Mononuclear cell (primary cell): ENCODE data around the gene TRIO. TPM values are rescaled to one million over a fixed set of nuclear protein-coding genes. Genes with fewer than 3 reads are reported as not detected.

Experiments
- H3K27me3 ChIP-seq: 2 replicates; pipeline ENCODE4 v1.6.0; 2011; ENCODE audit warnings: low read length, control low read depth; ENCODE audit not compliant: insufficient read depth
- H3K4me1 ChIP-seq: 2 replicates; pipeline ENCODE4 v1.5.1; 2011; ENCODE audit warnings: mild to moderate bottlenecking, low read length, control low read depth; ENCODE audit not compliant: insufficient read depth
- H3K4me3 ChIP-seq: 2 replicates; pipeline ENCODE4 v1.5.1; 2011; ENCODE audit warnings: mild to moderate bottlenecking, low read length, moderate library complexity
- H3K9me3 ChIP-seq: 2 replicates; pipeline ENCODE4 v1.5.1; 2011; ENCODE audit warnings: low read depth, mild to moderate bottlenecking, control low read depth, low read length
- total RNA-seq: library from RNA; depleted of rRNA; stranded (reverse); fragments of >200 nt; gene quantifications from one replicate; pipeline ENCODE4 v1.2.3, GENCODE V29; 2012

The TRIO gene
- total RNA-seq, 1 donor: 48.9 TPM

DNA sequence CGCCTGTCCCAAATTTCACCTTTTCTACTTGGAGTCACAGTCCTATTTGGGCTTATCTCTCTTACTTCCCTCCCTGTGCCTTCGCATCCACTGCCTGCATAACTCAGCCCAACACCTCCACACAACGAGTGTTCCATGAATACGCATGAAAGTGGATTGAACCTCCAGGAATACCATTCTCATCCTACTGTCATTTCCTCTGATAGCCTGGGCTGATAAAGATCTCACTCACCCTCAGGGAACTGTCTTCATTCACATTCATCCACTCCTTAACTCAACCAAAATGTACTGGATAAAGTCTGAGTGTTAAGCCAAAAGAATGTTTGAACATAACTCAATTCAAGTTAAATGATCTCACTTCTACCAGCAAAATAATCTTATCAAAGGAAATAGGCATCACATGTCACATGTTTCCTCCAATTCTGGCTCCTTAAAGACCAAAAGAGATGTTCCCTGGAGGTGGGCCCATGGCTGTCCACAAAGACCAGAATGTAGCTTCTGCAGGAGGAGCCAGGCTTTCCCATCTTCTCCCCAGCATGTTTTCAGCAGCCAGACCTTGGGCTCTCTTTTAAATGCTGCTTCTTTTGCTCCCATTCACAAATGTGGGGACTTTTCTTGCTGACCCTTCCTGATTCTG is 28.4 kb upstream of the TRIO start:
- no peak overlapping the region for H3K4me3 ChIP-seq
- no peaks in the 10 kb centered on the region for H3K27me3 ChIP-seq
- H3K4me1 ChIP-seq: no peaks in the 10 kb centered on the region
- H3K9me3 ChIP-seq: no peaks in the 10 kb centered on the region

DNA sequence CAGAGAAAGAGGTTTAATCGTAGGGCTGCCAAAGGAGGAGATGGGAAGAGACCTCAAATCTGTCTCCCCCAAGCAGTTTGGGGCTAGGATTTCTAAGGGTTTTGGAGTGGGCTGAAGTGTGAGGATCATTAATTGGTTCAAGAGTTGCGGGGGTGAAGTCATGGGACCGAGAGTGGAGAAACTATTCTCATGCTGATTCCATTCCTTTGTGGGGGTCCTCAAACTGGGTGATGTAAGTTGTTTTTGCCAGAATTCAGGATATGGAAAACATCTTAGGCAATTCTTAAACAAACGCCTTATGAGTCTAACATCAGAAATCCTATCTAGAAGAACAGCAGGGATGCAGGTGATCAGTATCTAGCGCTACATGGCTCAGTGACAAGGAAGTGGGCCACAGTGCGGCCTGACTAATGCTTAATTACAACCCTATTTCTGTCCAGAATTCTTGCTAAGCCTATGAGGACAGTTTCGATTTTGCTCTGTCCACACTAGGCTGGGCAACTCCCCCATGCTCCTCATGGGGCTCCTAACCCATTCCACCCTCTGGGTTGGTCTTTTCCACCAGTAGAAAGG is 27.7 kb upstream of the TRIO start:
- no peak overlapping the region for H3K4me3 ChIP-seq
- no peaks in the 10 kb centered on the region for H3K9me3 ChIP-seq

GRCh38 chr5:14118551-14119320 is 24.4 kb upstream of the TRIO start:
- H3K27me3 ChIP-seq: no peaks in the 10 kb centered on the region
- H3K4me3 ChIP-seq: no peak overlapping the region
- no peaks in the 10 kb centered on the region for H3K4me1 ChIP-seq
- H3K9me3 ChIP-seq: no peaks in the 10 kb centered on the region

More for the DNA sequence above, 27.7 kb upstream of the TRIO start:
- Histone ChIP-seq H3K4me1 (no peaks in the 10 kb centered on the region), H3K27me3 (no peaks in the 10 kb centered on the region)

GRCh38 chr5:14120176-14120575 is 23.0 kb upstream of the TRIO start:
- no peaks in the 10 kb centered on the region for H3K4me1 ChIP-seq
- no peaks in the 10 kb centered on the region for H3K27me3 ChIP-seq
- no peak overlapping the region for H3K4me3 ChIP-seq
- H3K9me3 ChIP-seq: no peaks in the 10 kb centered on the region

DNA sequence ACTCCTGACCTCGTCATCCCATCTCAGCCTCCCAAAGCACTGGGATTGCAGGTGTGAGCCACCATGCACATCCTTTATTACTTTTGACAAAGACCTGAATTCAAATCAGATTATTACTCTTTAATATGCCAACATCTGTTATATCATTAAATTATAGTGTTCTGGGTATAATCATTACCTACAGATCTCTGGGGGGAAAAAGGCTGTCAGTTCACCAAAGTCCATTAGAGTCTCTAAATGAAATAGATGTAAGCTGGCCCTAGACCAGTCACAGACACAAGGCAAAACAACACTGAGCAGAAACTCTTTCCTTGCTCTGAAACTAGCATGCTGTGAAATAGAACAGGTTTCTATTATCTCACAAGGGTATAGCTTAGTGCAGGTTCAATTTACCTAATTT is 21.6 kb upstream of the TRIO start:
- H3K9me3 ChIP-seq: no peaks in the 10 kb centered on the region
- H3K4me1 ChIP-seq: no peaks in the 10 kb centered on the region

GRCh38 chr5:14122089-14122488 is 21.1 kb upstream of the TRIO start:
- no peaks in the 10 kb centered on the region for H3K9me3 ChIP-seq
- H3K4me1 ChIP-seq: no peaks in the 10 kb centered on the region
- H3K27me3 ChIP-seq: no peaks in the 10 kb centered on the region
- no peak overlapping the region for H3K4me3 ChIP-seq

More for the DNA sequence above, 21.6 kb upstream of the TRIO start:
- Histone ChIP-seq H3K4me3 (no peak overlapping the region), H3K27me3 (no peaks in the 10 kb centered on the region)

DNA sequence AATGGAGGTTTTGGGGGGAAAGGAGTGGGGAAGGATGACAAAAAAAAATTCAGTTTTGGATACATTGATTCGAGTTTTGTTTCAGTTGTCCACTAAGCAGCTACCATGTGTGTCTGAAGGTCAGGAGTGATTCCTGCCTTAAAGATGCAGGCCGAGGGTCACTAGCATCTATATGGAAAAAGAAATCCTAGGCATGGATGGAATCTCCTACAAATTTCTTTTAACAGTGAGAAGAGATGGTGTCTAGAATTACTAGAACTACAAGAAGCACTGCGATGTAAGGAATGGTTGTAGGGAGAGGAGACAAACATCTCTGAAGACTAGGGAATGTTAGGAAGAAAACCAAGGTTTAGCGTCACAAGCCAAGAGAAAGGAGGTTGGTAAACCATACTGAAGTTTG is 19.6 kb upstream of the TRIO start:
- Histone ChIP-seq H3K4me3 (no peak overlapping the region), H3K9me3 (no peaks in the 10 kb centered on the region), H3K4me1 (no peaks in the 10 kb centered on the region), H3K27me3 (no peaks in the 10 kb centered on the region)

- no peaks in the 10 kb centered on the region for H3K4me1 ChIP-seq
- H3K4me3 ChIP-seq: no peak overlapping the region
- H3K27me3 ChIP-seq: no peaks in the 10 kb centered on the region
- H3K9me3 ChIP-seq: no peaks in the 10 kb centered on the region
Observed at GRCh38 chr5:14123974-14124482, 19.1 kb upstream of the TRIO start.

GRCh38 chr5:14125262-14125661 is 17.9 kb upstream of the TRIO start:
- Histone ChIP-seq H3K4me1 (no peaks in the 10 kb centered on the region), H3K4me3 (no peak overlapping the region), H3K9me3 (no peaks in the 10 kb centered on the region), H3K27me3 (no peaks in the 10 kb centered on the region)

DNA sequence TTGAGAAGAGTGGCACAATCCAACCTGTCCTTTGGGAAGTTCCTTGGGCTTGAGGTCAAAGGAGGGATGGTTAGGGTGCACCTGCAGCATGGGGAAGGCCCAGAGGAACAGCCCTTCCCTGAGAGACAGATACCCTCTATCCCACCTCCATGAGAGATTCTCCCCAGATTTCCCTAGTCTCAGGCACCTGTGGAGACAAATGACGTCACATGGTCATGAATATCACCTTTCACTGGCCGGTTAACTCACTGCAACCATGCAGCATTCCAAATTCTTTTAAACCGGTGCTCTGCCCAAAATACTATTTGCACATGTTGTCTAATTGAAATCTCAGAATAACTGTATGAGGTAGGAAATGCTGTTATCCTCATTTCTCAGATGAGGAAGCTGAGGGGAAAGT is 15.6 kb upstream of the TRIO start:
- no peak overlapping the region for H3K4me3 ChIP-seq

DNA sequence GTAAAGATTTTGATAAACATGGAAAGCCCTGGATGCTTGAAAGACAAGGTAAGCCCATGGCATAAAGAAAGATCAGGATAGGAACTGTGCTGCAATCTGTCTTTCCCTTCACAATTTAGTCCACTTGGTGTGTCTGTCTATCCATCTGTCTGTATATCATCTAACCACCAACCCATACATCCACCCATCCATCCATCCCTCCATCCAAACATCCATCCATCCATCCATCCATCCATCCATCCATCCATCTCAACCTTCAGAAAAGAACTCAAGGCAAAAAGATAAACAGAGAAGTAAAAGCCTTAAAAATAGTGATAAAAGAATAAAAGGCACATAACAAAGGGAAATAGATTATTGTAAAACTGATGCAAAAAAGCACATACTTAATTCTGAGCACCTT is 15.1 kb upstream of the TRIO start:
- no peak overlapping the region for H3K4me3 ChIP-seq
- H3K9me3 ChIP-seq: no peaks in the 10 kb centered on the region
- no peaks in the 10 kb centered on the region for H3K4me1 ChIP-seq
- H3K27me3 ChIP-seq: no peaks in the 10 kb centered on the region

More for the DNA sequence above, 15.6 kb upstream of the TRIO start:
- H3K9me3 ChIP-seq: no peaks in the 10 kb centered on the region
- no peaks in the 10 kb centered on the region for H3K27me3 ChIP-seq
- H3K4me1 ChIP-seq: no peaks in the 10 kb centered on the region

DNA sequence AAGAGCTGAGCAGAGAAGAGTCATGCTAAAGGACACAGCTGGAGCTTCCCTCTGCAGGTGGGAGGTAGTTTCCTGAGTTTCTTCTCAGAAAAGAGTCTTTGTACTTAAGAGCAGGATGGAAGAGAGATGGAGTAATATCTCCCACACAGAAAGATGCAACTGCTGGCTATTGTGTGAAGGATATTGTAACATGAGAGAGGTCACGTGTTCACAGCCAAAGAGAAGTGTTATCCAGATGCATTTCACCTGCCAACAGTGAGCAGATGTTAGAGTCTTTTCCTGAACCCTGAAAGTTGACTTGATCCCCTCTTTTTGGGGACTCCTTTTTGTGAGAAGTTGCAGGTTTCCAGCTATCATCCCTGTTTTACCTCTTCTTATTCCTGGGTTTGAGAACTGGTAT is 14.0 kb upstream of the TRIO start:
- Histone ChIP-seq H3K4me3 (no peak overlapping the region), H3K27me3 (no peaks in the 10 kb centered on the region), H3K4me1 (no peaks in the 10 kb centered on the region), H3K9me3 (no peaks in the 10 kb centered on the region)

DNA sequence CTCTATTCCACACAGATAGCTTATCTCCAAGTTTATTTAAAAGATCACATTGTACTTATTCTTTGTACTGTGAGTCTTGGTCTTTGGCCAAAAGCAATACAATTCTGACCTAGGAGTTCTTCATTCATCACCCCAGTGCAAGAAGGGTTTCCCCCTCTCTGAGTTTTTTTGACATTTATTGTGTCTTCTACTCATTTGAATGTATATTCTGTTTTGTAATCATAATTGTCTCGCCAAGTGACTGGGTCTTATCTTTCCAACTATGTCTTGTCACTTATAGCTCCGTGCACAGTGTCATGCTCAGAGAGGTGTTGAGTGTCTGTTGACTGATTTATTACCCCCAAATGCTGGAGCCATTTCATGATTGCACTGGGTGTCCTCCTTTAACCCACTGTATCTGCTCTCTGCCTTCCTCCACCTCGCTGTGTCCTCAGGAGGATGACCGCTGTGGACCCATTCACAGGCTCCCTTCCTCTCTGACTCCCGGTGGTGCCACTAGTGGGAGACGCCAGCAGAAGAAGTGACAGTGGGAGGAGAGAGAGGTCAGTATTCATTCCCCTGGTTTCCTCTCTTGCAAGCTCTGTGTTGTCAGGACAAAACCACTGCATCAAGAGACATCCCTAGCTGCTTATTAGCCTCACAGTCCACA is 11.2 kb upstream of the TRIO start:
- Histone ChIP-seq H3K9me3 (no peaks in the 10 kb centered on the region), H3K4me3 (no peak overlapping the region), H3K27me3 (no peaks in the 10 kb centered on the region), H3K4me1 (no peaks in the 10 kb centered on the region)

DNA sequence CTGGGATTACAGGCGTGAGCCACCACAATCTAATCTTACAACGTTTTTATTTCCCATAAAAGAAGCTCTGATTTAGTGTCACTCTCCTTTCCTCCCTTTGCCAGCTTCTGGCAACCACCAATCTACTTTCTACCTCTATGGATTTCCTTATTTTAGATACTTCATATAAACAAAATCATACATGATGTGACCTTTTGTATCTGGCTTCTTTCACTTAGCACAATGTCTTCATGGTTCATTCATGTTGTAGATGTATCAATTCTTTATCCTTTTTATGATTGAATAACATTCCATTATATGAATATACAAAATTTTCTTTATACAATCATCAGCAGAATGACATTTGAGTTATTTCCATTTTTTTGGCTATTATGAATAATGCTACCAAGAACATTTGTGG is 9.7 kb upstream of the TRIO start:
- Histone ChIP-seq H3K27me3 (peaks cover 3% of the 10 kb centered on the region), H3K9me3 (no peaks in the 10 kb centered on the region), H3K4me3 (no peak overlapping the region), H3K4me1 (no peaks in the 10 kb centered on the region)

GRCh38 chr5:14134083-14134482 is 9.1 kb upstream of the TRIO start:
- no peaks in the 10 kb centered on the region for H3K4me1 ChIP-seq
- H3K9me3 ChIP-seq: no peaks in the 10 kb centered on the region
- peaks cover 3% of the 10 kb centered on the region for H3K27me3 ChIP-seq
- no peak overlapping the region for H3K4me3 ChIP-seq
